DMS53 (cell line): Measurements from ENCODE around the gene RGL4.
"Not testable (repeated sequence)": the region's sequence is repeated elsewhere in the genome, so short reads cannot be mapped to it uniquely, and the experiment has no call there.

Source experiments
- DNase-seq: peaks from one replicate; lab custom pipeline; 2025; lab: John Stamatoyannopoulos, UW

RGL4 gene

GRCh38 chr22:23690713-23691112 lies at the start of gene RGL4:
RGL4 (plus strand) TSS chr22:23691013; CDS start chr22:23692031, 1,018 bp downstream.
- no peak for DNase-seq

GRCh38 chr22:23646526-23646925 lies 44.3 kb upstream of the RGL4 start:
- DNase-seq: not testable (repeated sequence)

GRCh38 chr22:23649071-23649501 lies 41.7 kb upstream of the RGL4 start:
- DNase-seq: no peak

GRCh38 chr22:23651676-23652075 lies 39.1 kb upstream of the RGL4 start:
- DNase-seq: no peak

GRCh38 chr22:23652286-23652685 lies 38.5 kb upstream of the RGL4 start:
- DNase-seq: no peak

GRCh38 chr22:23652711-23653110 lies 38.1 kb upstream of the RGL4 start:
- DNase-seq: no peak

GRCh38 chr22:23655891-23656475 lies 34.8 kb upstream of the RGL4 start:
- no peak for DNase-seq

GRCh38 chr22:23657727-23658126 lies 33.1 kb upstream of the RGL4 start:
- no peak for DNase-seq

- not testable (repeated sequence) for DNase-seq
These were observed 30.4 kb upstream of the RGL4 start for GRCh38 chr22:23660381-23660780.

- no peak for DNase-seq
These were observed 20.2 kb upstream of the RGL4 start for GRCh38 chr22:23670378-23671295.

- not testable (repeated sequence) for DNase-seq
These were observed 19.4 kb upstream of the RGL4 start for GRCh38 chr22:23671387-23671786.

- DNase-seq: not testable (repeated sequence)
These were observed 18.3 kb upstream of the RGL4 start for GRCh38 chr22:23672307-23673049.

GRCh38 chr22:23673050-23673620 lies 17.7 kb upstream of the RGL4 start:
- DNase-seq: no peak

GRCh38 chr22:23673826-23674690 lies 16.8 kb upstream of the RGL4 start:
- DNase-seq: no peak

- DNase-seq: not testable (repeated sequence)
These were observed 15.8 kb upstream of the RGL4 start for GRCh38 chr22:23674886-23675501.

- DNase-seq: no peak
These were observed 15.1 kb upstream of the RGL4 start for GRCh38 chr22:23675502-23676415.

GRCh38 chr22:23676841-23677700 lies 13.7 kb upstream of the RGL4 start:
- DNase-seq: not testable (repeated sequence)

GRCh38 chr22:23677701-23677995 lies 13.2 kb upstream of the RGL4 start:
- DNase-seq: no peak

- DNase-seq: no peak
These were observed 12.7 kb upstream of the RGL4 start for GRCh38 chr22:23678133-23678532.
